K562 (cell line): ENCODE measurements around the gene AMMECR1. TPM values are rescaled to one million over a fixed set of nuclear protein-coding genes. Genes with fewer than 3 reads are reported as not detected.
A peak's percentile ranks its signal among the peaks of the same experiment; 100 is the strongest.

Experiments used
- ATAC-seq: fragments of 200-7000 bp; cut with Tn5 transposase; 3 replicates; pipeline ENCODE4 v1.9.1; 2020; ENCODE audit warnings: moderate library complexity
- BruUV-seq: library from RNA; stranded (reverse); fragments of 400-500 nt; replicated peaks from 2 replicates; lab custom pipeline; 2021; lab: Mats Ljungman, UMichigan
- CTCF ChIA-PET: fragments of 300-600 bp; formaldehyde crosslinking; extraction: SDS; loops from one replicate; lab custom pipeline; 2021; ENCODE audit warnings: low intra/inter-chr PET ratio; lab: Yijun Ruan, JAX
- POLR2A ChIA-PET: fragments of 300-600, 350-650 bp; sonication (Branson Sonifier 250); formaldehyde crosslinking; extraction: SDS; loops from one replicate; lab custom pipeline; 2021; ENCODE audit warnings: antibody characterized with exemption, inconsistent platforms; lab: Yijun Ruan, JAX
- DNase-seq, 4 experiments: peaks; one replicate each; pipeline versions ENCODE4 v3.0.0 to v3.0.0-alpha.2; 2011 to 2018; ENCODE audit warnings: low spot score in 3 of 4, mixed read lengths in 3 of 4; ENCODE audit errors: extremely low read depth in 1 of 4
- FAIRE-seq: peaks from 2 replicates; lab custom pipeline; 2011; peaks lifted over from hg19 to GRCh38; lab: Jason Lieb, UNC
- H2AFZ ChIP-seq: 2 replicates; pipeline ENCODE4 v1.6.0; 2011; ENCODE audit warnings: low read depth, low read length, control low read depth, inconsistent platforms
- H3K27ac ChIP-seq: fragments of 200-600 bp; 3 replicates; pipeline ENCODE4 v1.8.0; 2011; ENCODE audit warnings: low read depth, mild to moderate bottlenecking, control low read depth, inconsistent platforms, low read length, moderate library complexity, mixed read lengths; ENCODE audit errors: extremely low read depth
- H3K27me3 ChIP-seq, 2 experiments: fragments of 300-600 bp in 1 of 2; 2 replicates in 1 of 2; 3 replicates in 1 of 2; pipeline versions ENCODE4 v1.6.0 to v1.8.0; 2011; ENCODE audit warnings: inconsistent platforms in 2 of 2, low read length in 2 of 2, mild to moderate bottlenecking in 1 of 2, mixed read lengths in 1 of 2, moderate library complexity in 1 of 2; ENCODE audit not compliant: control insufficient read depth in 2 of 2, insufficient read depth in 2 of 2
- H3K36me3 ChIP-seq: fragments of 300-600 bp; 3 replicates; pipeline ENCODE4 v1.8.0; 2011; ENCODE audit warnings: mild to moderate bottlenecking, low read length, inconsistent platforms; ENCODE audit not compliant: control insufficient read depth, insufficient read depth
- H3K4me1 ChIP-seq, 2 experiments: fragments of 200-600 bp in 1 of 2; replicated peaks in 1 of 2; 2 replicates in 1 of 2; 3 replicates in 1 of 2; pipeline versions ENCODE4 v1.5.1 to v1.8.0; 2011; ENCODE audit warnings: inconsistent platforms in 2 of 2, low read length in 2 of 2, mild to moderate bottlenecking in 1 of 2, mixed read lengths in 1 of 2, moderate library complexity in 1 of 2; ENCODE audit not compliant: control insufficient read depth in 2 of 2, insufficient read depth in 2 of 2
- H3K4me2 ChIP-seq: 2 replicates; pipeline ENCODE4 v1.6.1; 2011; ENCODE audit warnings: low read length, control low read depth, inconsistent platforms, mixed read lengths; ENCODE audit not compliant: insufficient read depth
- H3K4me3 ChIP-seq: fragments of 200-600 bp; sonication (generic), shearing (Covaris generic); 2 replicates; pipeline ENCODE4 v1.5.1; 2016; ENCODE audit warnings: control low read depth, inconsistent platforms
- H3K79me2 ChIP-seq: fragments of 200-600 bp; 3 replicates; pipeline ENCODE4 v1.8.0; 2011; ENCODE audit warnings: low read length, inconsistent platforms; ENCODE audit not compliant: control insufficient read depth, insufficient read depth
- H3K9ac ChIP-seq, 2 experiments: 2 replicates each; pipeline versions ENCODE4 v1.6.0 to v1.6.1; 2011; ENCODE audit warnings: low read depth in 2 of 2, low read length in 2 of 2, control low read depth in 1 of 2, inconsistent platforms in 1 of 2, mild to moderate bottlenecking in 1 of 2, mixed read lengths in 1 of 2; ENCODE audit not compliant: insufficient read depth in 1 of 2
- H3K9me1 ChIP-seq: one replicate; pipeline ENCODE4 v1.6.0; 2011; ENCODE audit warnings: inconsistent platforms, mild to moderate bottlenecking, low read length, moderate library complexity; ENCODE audit not compliant: control insufficient read depth, insufficient read depth
- H3K9me3 ChIP-seq: replicated peaks from 2 replicates; pipeline ENCODE4 v1.5.1; 2011; ENCODE audit warnings: low read depth, low read length, inconsistent platforms; ENCODE audit not compliant: control insufficient read depth, insufficient read depth
- H4K20me1 ChIP-seq: replicated peaks from 2 replicates; pipeline ENCODE4 v1.6.1; 2011; ENCODE audit warnings: low read length, inconsistent platforms, mixed read lengths; ENCODE audit not compliant: control insufficient read depth, insufficient read depth
- GABPB2 ChIP-seq: fragments of 250-450 bp; sonication (Bioruptor Pico); conservative IDR thresholded peaks from 2 replicates; pipeline ENCODE4 v1.5.1; 2021; ENCODE audit warnings: mild to moderate bottlenecking
- MEIS2 ChIP-seq: fragments of 450-650 bp; IDR thresholded peaks from 2 replicates; pipeline ENCODE4 v1.6.1; 2014; ENCODE audit warnings: mild to moderate bottlenecking; ENCODE audit not compliant: partially characterized antibody
- NELFE ChIP-seq: IDR thresholded peaks from 2 replicates; pipeline ENCODE4 v1.6.1; 2011; ENCODE audit warnings: mild to moderate bottlenecking; ENCODE audit not compliant: insufficient read depth, insufficient read length
- RBBP5 ChIP-seq: fragments of 200-600 bp; sonication (generic); IDR thresholded peaks from 2 replicates; pipeline ENCODE4 v1.6.1; 2012; ENCODE audit warnings: borderline replicate concordance, mild to moderate bottlenecking, low read length, control low read depth, inconsistent platforms; ENCODE audit not compliant: insufficient read depth, poor library complexity, severe bottlenecking
- ZNF217 ChIP-seq: sonication (generic); formaldehyde crosslinking; IDR thresholded peaks from 2 replicates; pipeline ENCODE4 v1.8.0; 2022; ENCODE audit warnings: mild to moderate bottlenecking, missing genetic modification reagents
- ZNF696 ChIP-seq: fragments of 250-450 bp; sonication (Bioruptor Pico); conservative IDR thresholded peaks from 2 replicates; pipeline ENCODE4 v1.4.0; 2020; ENCODE audit warnings: mild to moderate bottlenecking, moderate library complexity
- WGBS: fragments of 100-300 bp; shearing (Covaris generic); methylation state at CpG from one replicate; pipeline ENCODE4 v1.1.6; 2016; ENCODE audit warnings: low coverage, mixed read lengths; ENCODE audit not compliant: insufficient coverage; ENCODE audit errors: missing lambda C conversion rate; 5-methylcytosine and 5-hydroxymethylcytosine counted together
- in situ Hi-C: fragments of 300-500 bp; cut with MboI; formaldehyde crosslinking; loops from 4 replicates; pipeline ENCODE4 v1.15.0; 2018; ENCODE audit warnings: inconsistent platforms, mixed read lengths
- intact Hi-C: fragments of 100-400 bp; cut with micrococcal nuclease; formaldehyde crosslinking; loops from 2 replicates; pipeline ENCODE4 v1.14.2; 2022
- polyA plus RNA-seq, 8 experiments: library from polyadenylated mRNA; depleted of rRNA in 4 of 8; stranded (reverse) in 5 of 8; unstranded in 3 of 8; fragments of >200 nt; fragmentation: Nextera tagmentation in 2 of 8; fragmentation: Illumina TruSeq in 1 of 8; extraction: Ambion mirVana in 2 of 8; extraction: Trizol in 1 of 8; gene quantifications; 2 replicates each; pipeline versions ENCODE4 v1.2.1 to v1.2.3, GENCODE V29; 2011 to 2014; ENCODE audit warnings: inconsistent platforms in 1 of 8, missing spikeins in 1 of 8
- total RNA-seq, 7 experiments: library from RNA; depleted of rRNA in 6 of 7; stranded (reverse); fragments of >200 nt in 6 of 7; fragmentation: Illumina TruSeq in 2 of 7; extraction: Trizol in 2 of 7; gene quantifications; 2 replicates each; pipeline versions ENCODE4 v1.2.1 to v1.2.3, GENCODE V29; 2011 to 2021; ENCODE audit warnings: low replicate concordance in 1 of 7
- TF ChIP-seq, protein P1 (sequence below): sonication (generic); IDR thresholded peaks from 2 replicates; pipeline ENCODE4 v1.6.1; 2016

AMMECR1 gene
- total and polyA plus RNA-seq, 9 of the 15 experiments (the other 6 are each of a cell fraction or from before 2014, with no cell fraction given): 13.9 to 36.7 (median 23.6) TPM

DNA sequence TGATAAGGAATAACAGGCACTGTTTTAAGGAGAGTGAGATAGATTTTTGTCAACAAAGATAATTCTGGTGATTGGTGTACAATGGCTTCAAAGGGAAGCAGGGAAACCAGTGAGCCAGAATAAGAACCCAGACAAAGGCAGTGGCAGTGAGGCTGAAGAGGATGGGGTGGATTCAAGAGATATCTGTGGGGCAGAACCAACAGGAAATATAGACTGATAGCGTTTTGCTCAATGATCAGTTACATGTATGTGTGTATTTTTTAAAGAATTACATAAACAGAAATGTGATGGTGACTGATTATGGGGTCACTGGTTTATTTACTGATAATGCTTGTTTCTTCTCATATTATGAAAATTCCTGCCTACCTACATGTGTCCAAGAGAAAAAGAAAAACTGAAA lies 66.4 kb downstream of the AMMECR1 start:
- ATAC-seq (peak; percentile 29; the same call in 1 of the 3 replicates), FAIRE-seq (no peak), DNase-seq (no peak)
- H3K4me1 ChIP-seq: peaks cover 0 to 16% of the 10 kb centered on the region in 2 experiments; a peak in 3 of 5 replicates
- no peak overlapping the region for H2AFZ ChIP-seq
- in situ Hi-C loops (no loop called here), intact Hi-C loops (no loop called here)
- POLR2A ChIA-PET: interaction anchor here (0.6 kb wide), 1 partner anchor 111 kb away, joined by 3 read pairs; no protein-coding TSS in a partner anchor
- no TSS peak for BruUV-seq
- H3K9ac ChIP-seq: no peak overlapping the region
- TF ChIP-seq ZNF217 (CRISPR knock-in tag): no peak
- no peak for TF ChIP-seq RBBP5
- TF ChIP-seq NELFE: no peak
- no peak overlapping the region for H3K4me3 ChIP-seq
- H3K9me1 ChIP-seq: no peaks in the 10 kb centered on the region
- H3K79me2 ChIP-seq: peaks cover 43% of the 10 kb centered on the region
- H3K27me3 ChIP-seq: no peaks in the 10 kb centered on the region
- H3K9me3 ChIP-seq: no peaks in the 10 kb centered on the region
- H4K20me1 ChIP-seq: no peaks in the 10 kb centered on the region
- peaks cover 5% of the 10 kb centered on the region; the same call in 2 of the 3 replicates for H3K36me3 ChIP-seq
- no peak overlapping the region for H3K27ac ChIP-seq
- H3K4me2 ChIP-seq: no peak overlapping the region
- CTCF ChIA-PET: no interaction called here
- 0% methylated on average over 1 of the region's 1 CpG for WGBS

DNA sequence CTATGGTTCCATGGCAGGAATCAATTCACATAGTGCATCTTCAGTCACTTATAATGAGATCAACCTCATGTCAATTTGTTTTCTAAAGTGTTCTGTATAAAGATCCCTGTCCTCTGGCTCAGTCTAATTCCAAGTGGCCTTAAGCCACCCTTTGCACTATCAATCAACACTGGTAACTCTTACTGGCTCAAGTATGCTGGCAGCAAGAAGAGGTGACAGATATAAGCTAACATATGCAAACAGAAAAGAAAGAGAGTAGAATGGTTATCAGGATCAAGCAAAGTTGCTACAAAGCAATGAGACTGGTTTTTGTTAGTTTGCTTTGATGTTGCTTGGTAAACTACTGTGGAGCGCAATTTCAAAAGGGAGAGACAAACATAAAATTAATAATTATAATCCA lies 67.0 kb downstream of the AMMECR1 start:
- WGBS: 88% methylated on average over 1 of the region's 1 CpG
- Histone ChIP-seq H4K20me1 (no peaks in the 10 kb centered on the region), H3K27ac (no peak overlapping the region; the same call in 2 of the 3 replicates), H3K4me3 (no peak overlapping the region), H3K9me1 (no peaks in the 10 kb centered on the region), H3K36me3 (peaks cover 5% of the 10 kb centered on the region; the same call in 2 of the 3 replicates), H2AFZ (no peak overlapping the region), H3K27me3 (no peaks in the 10 kb centered on the region), H3K9ac (no peak overlapping the region), H3K4me1 (peaks cover 0 to 16% of the 10 kb centered on the region in 2 experiments; a peak in 3 of 5 replicates), H3K79me2 (peaks cover 43% of the 10 kb centered on the region), H3K9me3 (no peaks in the 10 kb centered on the region), H3K4me2 (no peak overlapping the region)
- FAIRE-seq (no peak), DNase-seq (no peak), ATAC-seq (peak; percentile 54)
- ChIA-PET POLR2A (interaction anchor here (0.6 kb wide), 1 partner anchor 110 kb away, joined by 3 read pairs; no protein-coding TSS in a partner anchor), CTCF (no interaction called here)
- in situ Hi-C loops (no loop called here), intact Hi-C loops (no loop called here)
- no TSS peak for BruUV-seq
- TF ChIP-seq GABPB2 (CRISPR knock-in tag) (no peak), MEIS2 (peak; percentile 38), ZNF696 (no peak)
- TF ChIP-seq, protein P1, sequence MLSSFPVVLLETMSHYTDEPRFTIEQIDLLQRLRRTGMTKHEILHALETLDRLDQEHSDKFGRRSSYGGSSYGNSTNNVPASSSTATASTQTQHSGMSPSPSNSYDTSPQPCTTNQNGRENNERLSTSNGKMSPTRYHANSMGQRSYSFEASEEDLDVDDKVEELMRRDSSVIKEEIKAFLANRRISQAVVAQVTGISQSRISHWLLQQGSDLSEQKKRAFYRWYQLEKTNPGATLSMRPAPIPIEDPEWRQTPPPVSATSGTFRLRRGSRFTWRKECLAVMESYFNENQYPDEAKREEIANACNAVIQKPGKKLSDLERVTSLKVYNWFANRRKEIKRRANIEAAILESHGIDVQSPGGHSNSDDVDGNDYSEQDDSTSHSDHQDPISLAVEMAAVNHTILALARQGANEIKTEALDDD: peak; percentile 72
